Fibroblast of pulmonary artery (primary cell): Measurements from ENCODE around the gene WDPCP.

ENCODE experiments used
- DNase-seq: peaks from one replicate; pipeline ENCODE4 v3.0.0-alpha.2; 2010; ENCODE audit warnings: low read depth
- H3K4me3 ChIP-seq: replicated peaks from 2 replicates; pipeline ENCODE4 v1.5.1; 2011; ENCODE audit warnings: low read depth, mild to moderate bottlenecking, control low read depth, low read length, moderate library complexity
- TF ChIP-seq, protein P1 (sequence below): IDR thresholded peaks from 2 replicates; pipeline ENCODE4 v1.5.1; 2011; ENCODE audit warnings: mild to moderate bottlenecking, control low read depth, low read length, inconsistent platforms; ENCODE audit errors: missing control alignments

The WDPCP gene

GRCh38 chr2:63261137-63261621 is 327.1 kb downstream of the WDPCP start:
- TF ChIP-seq, protein P1, sequence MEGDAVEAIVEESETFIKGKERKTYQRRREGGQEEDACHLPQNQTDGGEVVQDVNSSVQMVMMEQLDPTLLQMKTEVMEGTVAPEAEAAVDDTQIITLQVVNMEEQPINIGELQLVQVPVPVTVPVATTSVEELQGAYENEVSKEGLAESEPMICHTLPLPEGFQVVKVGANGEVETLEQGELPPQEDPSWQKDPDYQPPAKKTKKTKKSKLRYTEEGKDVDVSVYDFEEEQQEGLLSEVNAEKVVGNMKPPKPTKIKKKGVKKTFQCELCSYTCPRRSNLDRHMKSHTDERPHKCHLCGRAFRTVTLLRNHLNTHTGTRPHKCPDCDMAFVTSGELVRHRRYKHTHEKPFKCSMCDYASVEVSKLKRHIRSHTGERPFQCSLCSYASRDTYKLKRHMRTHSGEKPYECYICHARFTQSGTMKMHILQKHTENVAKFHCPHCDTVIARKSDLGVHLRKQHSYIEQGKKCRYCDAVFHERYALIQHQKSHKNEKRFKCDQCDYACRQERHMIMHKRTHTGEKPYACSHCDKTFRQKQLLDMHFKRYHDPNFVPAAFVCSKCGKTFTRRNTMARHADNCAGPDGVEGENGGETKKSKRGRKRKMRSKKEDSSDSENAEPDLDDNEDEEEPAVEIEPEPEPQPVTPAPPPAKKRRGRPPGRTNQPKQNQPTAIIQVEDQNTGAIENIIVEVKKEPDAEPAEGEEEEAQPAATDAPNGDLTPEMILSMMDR, result no peak
- H3K4me3 ChIP-seq, result no peak overlapping the region
- no peak for DNase-seq

DNA sequence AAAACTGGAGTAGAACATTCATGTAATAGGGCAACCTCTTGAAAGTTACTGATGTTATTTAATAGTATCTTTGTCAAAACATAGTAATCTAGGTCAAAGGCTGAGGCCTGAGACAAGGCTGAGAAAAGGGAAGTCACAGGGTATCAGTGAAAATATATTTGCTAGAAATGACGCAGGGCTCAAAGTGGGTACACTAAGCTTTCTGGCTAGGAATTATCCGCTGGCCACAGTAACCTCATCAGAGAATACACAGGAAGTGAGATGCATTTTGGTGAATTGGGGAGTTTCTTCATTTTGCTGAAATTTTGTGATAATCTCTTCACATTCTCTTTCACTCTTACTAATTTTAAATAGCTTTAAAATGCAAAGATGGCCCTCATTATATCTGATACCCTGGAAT is 330.8 kb downstream of the WDPCP start:
- DNase-seq, result no peak
- TF ChIP-seq, protein P1, result no peak
- no peak overlapping the region for H3K4me3 ChIP-seq

- no peak overlapping the region for H3K4me3 ChIP-seq
- no peak for DNase-seq
- TF ChIP-seq, protein P1, result no peak
Measured at GRCh38 chr2:63249161-63249560, 339.1 kb downstream of the WDPCP start.

- DNase-seq, result peak; percentile 10
- TF ChIP-seq, protein P1, result no peak
- no peak overlapping the region for H3K4me3 ChIP-seq
Measured at GRCh38 chr2:63242747-63243146, 345.5 kb downstream of the WDPCP start.

- TF ChIP-seq, protein P1, result no peak
- no peak overlapping the region for H3K4me3 ChIP-seq
- DNase-seq, result no peak
Measured at GRCh38 chr2:63225964-63226686, 362.2 kb downstream of the WDPCP start.

DNA sequence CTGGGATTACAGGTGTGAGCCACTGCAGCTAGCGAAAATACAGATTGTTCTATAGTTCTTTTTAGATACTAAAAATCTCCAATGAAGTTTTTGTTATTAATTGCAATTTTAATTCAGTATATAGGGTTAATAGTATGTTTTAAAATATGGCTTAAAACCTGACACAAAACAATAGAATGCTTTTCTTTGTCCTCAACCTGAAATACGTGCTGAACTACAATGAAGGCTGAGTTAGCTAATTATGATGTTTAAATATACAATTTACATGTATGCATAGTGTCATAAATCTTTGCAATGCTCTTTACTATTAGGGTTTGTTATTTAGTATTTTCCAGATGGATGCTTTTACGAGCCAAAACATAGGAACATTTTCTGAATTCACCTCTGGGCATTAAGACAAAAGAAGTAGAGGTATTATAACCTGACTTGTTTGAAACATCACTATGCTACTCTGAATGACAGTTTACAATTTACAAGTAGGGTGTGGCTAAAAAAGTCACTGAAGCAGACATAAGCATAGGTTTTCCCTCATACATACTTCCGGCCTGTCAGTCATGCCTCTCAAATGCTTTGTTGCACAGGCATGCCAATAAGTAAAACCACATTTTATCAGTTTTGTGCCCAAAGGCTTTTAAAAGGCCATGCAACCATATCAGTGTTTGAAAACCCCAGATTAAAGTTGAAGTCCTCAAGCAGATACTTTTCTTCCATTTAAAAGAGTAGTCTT is 369.3 kb downstream of the WDPCP start:
- TF ChIP-seq, protein P1, result no peak
- no peak overlapping the region for H3K4me3 ChIP-seq
- no peak for DNase-seq
